ENCODE measurements around the gene KRTAP10-4.
"Not testable (repeated sequence)": the region's sequence is repeated elsewhere in the genome, so short reads cannot be mapped to it uniquely, and the experiment has no call there.

Gene KRTAP10-4

GRCh38 chr21:44599264-44600029 lies 25.9 kb downstream of the KRTAP10-4 start:
- DNase-seq (ENCODE audit: low read depth in 2 of 2): no peak

- not testable (repeated sequence) for DNase-seq (ENCODE audit: low read depth in 2 of 2)
Measured at GRCh38 chr21:44600118-44600978, 26.8 kb downstream of the KRTAP10-4 start, which contains the start of gene KRTAP10-7. Gene KRTAP10-7, plus strand, starts transcription at chr21:44600597. Its CDS starts 25 bp downstream, at chr21:44600622.

- not testable (repeated sequence) for DNase-seq (ENCODE audit: low read depth in 2 of 2)
Measured at GRCh38 chr21:44601091-44601490, 27.6 kb downstream of the KRTAP10-4 start.

- DNase-seq (ENCODE audit: low read depth in 2 of 2): no peak
Measured at GRCh38 chr21:44601596-44602462, 28.3 kb downstream of the KRTAP10-4 start.

DNA sequence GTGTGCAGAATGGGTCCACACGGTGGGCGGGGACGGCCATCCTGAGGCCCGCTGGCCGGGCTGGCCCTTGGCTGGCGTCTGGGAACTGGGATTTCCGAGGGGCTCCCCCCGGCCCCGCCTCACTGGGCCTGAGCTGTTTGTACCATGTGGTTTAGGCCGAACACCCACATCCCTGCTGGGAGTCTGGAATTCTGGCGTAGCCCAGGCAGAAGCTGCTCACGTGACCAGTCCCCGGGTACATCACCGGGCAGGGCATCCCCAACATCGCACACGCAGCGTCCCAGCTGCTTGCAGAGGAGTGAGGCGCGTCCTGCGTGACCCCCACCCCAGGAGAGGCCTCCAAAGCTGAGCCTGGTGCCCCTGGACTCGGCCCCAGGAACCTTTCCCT lies 28.9 kb downstream of the KRTAP10-4 start:
- no peak for DNase-seq (ENCODE audit: low read depth in 2 of 2)

DNA sequence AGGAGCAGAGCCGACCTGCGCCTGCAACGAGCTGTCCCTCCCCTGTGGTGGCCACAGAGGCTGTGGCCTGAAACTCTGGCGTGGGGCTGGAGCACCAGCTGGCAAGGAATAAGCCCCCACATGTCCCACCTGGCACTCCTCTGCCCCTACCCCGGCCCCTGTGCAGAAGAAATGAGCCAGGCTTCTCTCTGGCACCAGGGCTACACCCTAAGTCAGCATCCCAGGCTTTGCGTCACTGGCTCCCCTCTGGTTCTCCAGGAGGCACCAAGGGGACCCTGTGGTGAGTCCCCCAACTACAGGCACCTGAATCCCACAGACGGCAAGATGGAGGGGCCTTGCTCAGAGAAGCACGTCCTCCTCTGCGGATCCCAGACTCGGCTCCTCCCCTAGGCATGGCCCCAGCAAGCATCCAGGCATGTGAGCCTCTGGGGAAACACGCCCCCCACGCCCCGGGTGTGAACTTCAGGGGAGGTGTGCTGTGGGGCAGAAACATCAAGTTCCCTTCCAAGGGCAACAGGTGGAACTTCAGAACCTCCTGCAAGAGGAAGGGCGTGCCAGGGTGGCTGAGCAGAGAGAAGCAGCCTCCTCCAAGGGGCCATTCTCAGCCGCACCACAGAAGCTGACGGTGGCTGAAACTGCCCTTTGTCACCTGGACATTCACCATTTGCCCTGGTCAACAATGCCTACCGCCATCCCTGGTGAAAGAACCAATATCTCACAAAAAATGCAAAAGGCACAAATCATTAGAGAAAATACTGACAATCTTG lies 29.8 kb downstream of the KRTAP10-4 start:
- no peak for DNase-seq (ENCODE audit: low read depth in 2 of 2)

DNA sequence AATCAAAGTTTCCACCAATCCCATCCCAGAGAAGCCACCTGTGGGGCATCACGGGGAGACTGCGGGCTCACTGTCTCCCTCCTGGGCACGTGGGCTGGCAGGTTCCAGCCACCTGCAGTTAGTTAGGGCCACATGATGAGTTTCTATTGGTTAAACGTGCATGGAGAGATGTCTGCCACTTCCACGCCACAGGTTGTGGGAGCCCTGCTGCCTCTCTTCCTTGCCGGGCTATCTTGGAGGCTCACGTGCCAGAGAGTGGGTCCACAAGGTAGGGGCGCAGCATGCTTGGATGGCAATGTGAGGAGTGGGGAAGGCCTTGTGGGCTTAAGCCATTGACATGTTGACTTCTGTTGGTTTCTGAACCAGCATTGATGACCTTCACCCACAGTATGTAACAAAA lies 30.4 kb downstream of the KRTAP10-4 start:
- no peak for DNase-seq (ENCODE audit: low read depth in 2 of 2)

DNA sequence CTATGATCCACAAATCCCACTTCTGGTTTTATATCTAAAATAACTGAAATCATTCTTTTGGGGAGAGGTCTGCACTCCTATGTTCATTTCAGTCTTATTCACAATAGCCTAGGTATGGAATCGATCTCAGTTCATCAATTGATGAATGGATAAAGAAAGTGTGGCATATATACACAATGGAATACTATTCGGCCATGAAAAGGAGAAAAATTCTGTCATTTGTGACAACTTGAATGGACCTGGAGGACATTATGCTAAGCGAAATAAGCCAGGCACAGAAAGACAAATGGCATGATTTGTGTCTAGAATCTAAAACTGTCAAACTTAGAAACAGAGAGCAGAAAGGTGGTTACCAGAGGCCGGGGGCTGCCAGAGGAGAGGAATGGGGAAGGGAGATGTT lies 33.0 kb downstream of the KRTAP10-4 start:
- DNase-seq (ENCODE audit: low read depth in 2 of 2): no peak

DNA sequence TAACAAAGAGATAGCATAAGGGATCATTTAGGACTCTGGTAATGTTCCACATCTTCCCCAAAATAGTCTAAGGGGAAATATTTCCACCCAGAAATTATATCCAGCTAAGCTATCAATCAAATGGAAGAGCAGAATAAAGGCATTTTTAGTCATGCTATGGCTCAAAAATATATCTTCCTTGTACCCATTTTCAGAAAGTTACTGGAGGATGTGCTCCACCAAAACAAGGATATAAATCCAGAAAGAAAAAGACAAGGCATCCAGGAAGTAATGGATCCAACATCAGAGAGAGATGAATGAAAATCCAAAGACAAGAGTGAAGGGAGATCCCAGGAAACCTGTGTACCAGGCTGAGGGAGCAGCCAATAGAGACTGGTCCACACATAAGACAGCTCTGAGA lies 35.7 kb downstream of the KRTAP10-4 start:
- no peak for DNase-seq (ENCODE audit: low read depth in 2 of 2)

GRCh38 chr21:44610157-44610843 lies 36.8 kb downstream of the KRTAP10-4 start:
- DNase-seq (ENCODE audit: low read depth in 2 of 2): not testable (repeated sequence)

DNA sequence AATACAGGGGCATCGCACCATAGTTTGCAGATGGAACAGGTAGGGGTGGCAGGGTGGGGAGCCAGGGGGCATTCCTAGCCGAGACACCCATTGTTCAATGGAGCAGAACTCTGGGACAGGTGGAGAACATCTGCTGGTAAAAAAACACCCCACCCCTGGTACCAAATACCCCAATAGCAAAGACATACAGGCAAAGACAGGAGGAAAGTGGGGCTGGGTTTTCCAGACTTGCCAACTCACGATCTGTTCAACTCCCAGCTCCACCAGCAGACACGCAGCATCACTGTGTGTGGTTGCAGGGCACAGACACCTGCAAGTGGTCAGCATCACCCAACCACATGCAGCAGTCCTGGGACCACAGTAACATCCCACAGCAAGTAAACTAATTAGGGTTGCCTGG lies 38.0 kb downstream of the KRTAP10-4 start:
- DNase-seq (ENCODE audit: low read depth in 2 of 2): no peak

DNA sequence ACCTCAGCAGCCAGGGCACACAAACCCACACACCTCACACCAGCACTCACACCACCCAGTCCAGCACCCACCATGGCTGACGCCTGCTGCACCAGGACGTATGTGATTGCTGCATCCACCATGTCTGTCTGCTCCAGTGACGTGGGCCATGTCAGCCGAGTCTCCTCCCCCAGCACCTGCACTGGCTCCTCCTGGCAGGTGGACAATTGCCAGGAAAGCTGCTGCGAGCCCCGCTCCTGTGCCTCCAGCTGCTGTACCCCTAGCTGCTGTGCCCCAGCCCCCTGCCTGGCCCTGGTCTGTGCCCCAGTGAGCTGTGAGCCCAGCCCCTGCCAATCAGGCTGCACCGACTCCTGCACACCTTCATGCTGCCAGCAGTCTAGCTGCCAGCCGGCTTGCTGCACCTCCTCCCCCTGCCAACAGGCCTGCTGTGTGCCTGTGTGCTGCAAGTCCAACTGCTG lies 38.5 kb downstream of the KRTAP10-4 start, which contains the start of gene KRTAP10-8:
Gene KRTAP10-8, plus strand, starts transcription at position 51 of the 458 bp plus-strand sequence. Its CDS starts 22 bp downstream, at position 73.
- no peak for DNase-seq (ENCODE audit: low read depth in 2 of 2)

DNA sequence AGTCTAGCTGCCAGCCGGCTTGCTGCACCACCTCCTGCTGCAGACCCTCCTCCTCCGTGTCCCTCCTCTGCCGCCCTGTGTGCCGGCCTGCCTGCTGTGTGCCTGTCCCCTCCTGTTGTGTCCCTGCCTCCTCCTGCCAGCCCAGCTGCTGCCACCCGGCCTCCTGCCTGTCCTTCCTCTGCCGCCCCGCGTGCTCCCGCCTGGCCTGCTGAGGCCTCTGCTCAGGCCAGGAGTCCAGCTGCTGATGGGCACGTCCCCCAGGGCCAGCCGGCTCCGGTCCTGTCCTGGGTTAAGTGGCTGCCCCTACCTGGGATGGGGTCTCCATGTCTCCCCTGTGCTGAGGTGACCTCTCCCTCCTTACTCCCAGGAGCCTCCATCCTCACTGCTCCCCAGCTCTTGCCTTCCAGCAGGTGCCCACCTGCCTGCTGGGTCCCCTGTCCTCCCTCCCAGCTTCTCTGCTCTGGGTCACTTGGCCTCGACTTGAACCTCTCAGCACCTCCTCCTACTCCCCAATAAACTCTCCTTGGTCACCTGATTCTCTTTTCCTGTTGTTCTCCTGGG lies 39.2 kb downstream of the KRTAP10-4 start:
- DNase-seq (ENCODE audit: low read depth in 2 of 2): no peak

DNA sequence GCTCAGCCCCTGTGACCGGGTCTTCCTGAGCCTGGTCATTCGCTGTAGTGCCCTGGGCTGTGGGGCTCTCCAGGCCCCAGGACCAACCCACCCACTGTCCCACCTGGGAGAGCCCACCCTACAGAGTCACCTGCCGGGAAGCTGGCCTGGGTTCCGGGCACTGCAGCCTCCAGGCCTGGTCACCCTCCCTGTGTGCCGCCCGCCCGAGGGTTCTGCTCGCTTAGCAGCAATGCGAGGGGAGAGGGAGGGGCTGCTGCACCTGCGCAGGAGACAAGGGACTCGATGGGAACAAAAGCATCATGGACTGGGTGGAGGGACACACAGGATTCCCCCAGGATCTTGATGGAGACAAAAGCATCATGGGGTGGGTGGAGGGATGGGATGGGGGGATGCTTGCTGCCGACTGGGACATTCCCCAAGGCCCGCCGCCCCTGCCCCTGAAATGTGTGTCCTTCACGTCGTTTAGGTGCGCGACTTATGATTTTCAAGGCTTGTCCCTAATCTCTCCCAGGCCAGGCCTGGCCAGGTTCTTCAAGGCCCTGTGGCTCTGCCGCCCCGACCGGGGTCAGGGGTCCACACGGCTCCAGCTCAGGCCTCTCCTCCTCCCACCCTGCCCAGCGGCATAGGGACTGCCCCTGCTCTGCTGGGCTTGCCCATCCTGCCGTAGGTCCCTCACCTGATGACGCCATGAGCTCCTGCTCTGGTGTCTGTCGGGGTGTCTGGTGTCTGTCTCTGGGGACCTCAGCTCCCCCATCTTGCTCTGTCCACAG lies 40.0 kb downstream of the KRTAP10-4 start:
- no peak for DNase-seq (ENCODE audit: low read depth in 2 of 2)

DNA sequence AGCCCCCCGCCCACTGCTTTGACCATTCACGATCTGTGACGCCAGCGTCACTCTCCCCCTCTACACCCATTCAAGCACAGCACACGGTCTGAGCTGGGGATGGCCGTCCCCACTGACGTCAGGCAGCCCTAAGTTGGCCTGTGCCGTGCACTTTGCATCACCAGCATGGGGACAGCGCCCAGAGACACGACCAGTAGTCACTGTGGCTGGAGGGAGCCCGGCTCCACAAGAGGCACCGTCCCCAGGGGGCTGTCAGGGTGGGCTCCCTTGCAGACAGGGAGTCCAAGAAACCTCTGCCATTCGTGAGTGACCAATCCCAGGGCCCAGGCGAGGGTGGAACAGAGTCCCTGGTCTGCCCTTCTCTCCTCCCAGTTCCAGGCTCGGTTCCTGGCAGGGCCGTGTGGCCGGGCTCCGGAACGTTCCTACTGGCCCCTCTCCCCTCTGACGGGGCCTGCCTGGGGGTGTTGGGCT lies 40.7 kb downstream of the KRTAP10-4 start:
- no peak for DNase-seq (ENCODE audit: low read depth in 2 of 2)

DNA sequence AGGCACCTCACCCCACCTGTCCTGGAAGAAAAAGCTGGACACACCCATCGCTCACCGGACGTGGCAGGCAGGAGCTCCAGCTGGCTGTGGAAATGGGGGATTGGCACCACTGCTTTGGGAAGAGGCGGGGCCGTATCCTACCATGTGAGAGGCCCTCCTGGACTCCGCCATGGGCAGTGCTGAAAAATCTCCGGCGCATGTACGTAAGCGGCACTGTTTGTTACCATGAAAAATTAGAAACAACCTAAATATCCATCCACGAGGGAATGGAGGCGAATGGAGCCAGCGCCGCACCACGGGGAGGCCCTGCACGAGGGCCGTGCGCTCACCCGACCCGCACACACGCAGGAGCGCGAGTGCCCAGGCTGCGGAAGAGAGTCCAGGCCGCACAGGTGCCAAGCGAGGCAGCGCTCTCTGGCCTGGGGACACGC lies 41.4 kb downstream of the KRTAP10-4 start:
- no peak for DNase-seq (ENCODE audit: low read depth in 2 of 2)

GRCh38 chr21:44615466-44615865 lies 41.9 kb downstream of the KRTAP10-4 start:
- no peak for DNase-seq (ENCODE audit: low read depth in 2 of 2)

DNA sequence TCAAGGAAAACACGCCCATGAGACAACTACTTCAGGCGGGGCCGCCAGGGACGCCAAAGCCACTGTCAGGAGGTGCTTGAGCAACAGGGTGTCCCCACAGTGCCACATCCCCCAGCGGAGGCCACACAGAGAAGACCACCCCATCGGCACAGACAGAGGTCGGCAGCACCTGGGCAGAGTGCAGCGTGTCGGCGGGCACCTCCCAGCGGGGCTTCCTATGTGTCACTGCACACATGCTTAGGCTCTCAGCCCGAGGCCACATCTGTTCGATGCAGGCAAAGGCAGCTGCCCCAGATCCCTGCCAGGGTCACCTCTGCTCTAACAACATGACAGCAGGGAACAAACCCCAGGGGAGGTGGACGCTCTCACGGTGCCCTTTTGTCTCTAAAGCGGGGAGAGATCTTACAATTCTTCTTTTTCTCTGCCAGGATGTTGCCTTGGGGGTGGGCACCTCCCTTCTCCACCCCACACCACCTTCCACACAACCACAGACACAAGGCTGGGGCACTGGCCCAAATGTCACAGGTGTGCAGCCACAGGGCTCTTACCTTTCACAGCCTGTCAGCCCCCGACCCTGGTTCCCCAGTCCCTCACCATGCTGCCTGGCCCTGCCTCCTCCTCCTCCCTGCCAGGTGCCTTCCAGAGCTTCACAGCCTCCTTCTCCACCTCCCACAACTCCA lies 42.5 kb downstream of the KRTAP10-4 start:
- DNase-seq (ENCODE audit: low read depth in 2 of 2): no peak

- no peak for DNase-seq (ENCODE audit: low read depth in 2 of 2)
Measured at GRCh38 chr21:44616591-44616926, 43.0 kb downstream of the KRTAP10-4 start.
